Cardiac fibroblast (primary cell): ENCODE data around the gene PRSS57.

Source experiments
- DNase-seq, 2 donors: peaks; one replicate each; pipeline versions ENCODE4 v3.0.0 to v3.0.0-alpha.2; 2010; ENCODE audit warnings: low read depth in 2 of 2
- H3K4me3 ChIP-seq, 2 donors: replicated peaks in 1 of 2; 1 replicate in 1 of 2; 2 replicates in 1 of 2; pipeline ENCODE4 v1.5.1; 2011; ENCODE audit warnings: low read depth in 2 of 2, low read length in 2 of 2, mild to moderate bottlenecking in 2 of 2, moderate library complexity in 1 of 2
- CTCF ChIP-seq: IDR thresholded peaks from one replicate; pipeline ENCODE4 v1.5.1; 2011; ENCODE audit warnings: low read depth, mild to moderate bottlenecking, low read length, inconsistent platforms

Gene PRSS57

GRCh38 chr19:647566-648284 is 47.5 kb downstream of the PRSS57 start:
- no peak overlapping the region for H3K4me3 ChIP-seq
- TF ChIP-seq CTCF, result no peak
- no peak for DNase-seq

- no peak for TF ChIP-seq CTCF
Observed at GRCh38 chr19:646779-647565, 48.3 kb downstream of the PRSS57 start.

GRCh38 chr19:645912-646778 is 49.1 kb downstream of the PRSS57 start:
- TF ChIP-seq CTCF, result no peak
- DNase-seq, result no peak
- no peak overlapping the region for H3K4me3 ChIP-seq

More at GRCh38 chr19:646779-647565, 48.3 kb downstream of the PRSS57 start:
- no peak for DNase-seq
- H3K4me3 ChIP-seq, result no peak overlapping the region

GRCh38 chr19:644789-645188 is 50.5 kb downstream of the PRSS57 start:
- no peak for TF ChIP-seq CTCF
- DNase-seq, result no peak
- no peak overlapping the region for H3K4me3 ChIP-seq

GRCh38 chr19:644363-644762 is 50.9 kb downstream of the PRSS57 start:
- H3K4me3 ChIP-seq, result no peak overlapping the region
- no peak for TF ChIP-seq CTCF
- DNase-seq, result no peak

- DNase-seq, result no peak
- no peak for TF ChIP-seq CTCF
Observed at GRCh38 chr19:643736-644135, 51.5 kb downstream of the PRSS57 start.

More at GRCh38 chr19:643736-644135, 51.5 kb downstream of the PRSS57 start:
- H3K4me3 ChIP-seq, result no peak overlapping the region
